ENCODE results near the gene CCDC77.

- TF ChIP-seq EZH2 (IDR thresholded peaks at IDR 0.05; ENCODE audit: borderline replicate concordance, control insufficient read depth, low read depth, low read length) = no peak
- TF ChIP-seq CTCF (IDR thresholded peaks at IDR 0.05 in 2 of 3, conservative IDR thresholded peaks at IDR 0.05 in 1 of 3; ENCODE audit: control insufficient read depth in 2 of 3, extremely low read depth in 1 of 3, insufficient read depth in 1 of 3, low read depth in 3 of 3, low read length in 3 of 3) = no peak
These were observed 64.6 kb downstream of the CCDC77 start for GRCh38 chr12:466039-466438.

All from GM12878 (cell line).